ENCODE results near the gene GDPD3.

Gene GDPD3

DNA sequence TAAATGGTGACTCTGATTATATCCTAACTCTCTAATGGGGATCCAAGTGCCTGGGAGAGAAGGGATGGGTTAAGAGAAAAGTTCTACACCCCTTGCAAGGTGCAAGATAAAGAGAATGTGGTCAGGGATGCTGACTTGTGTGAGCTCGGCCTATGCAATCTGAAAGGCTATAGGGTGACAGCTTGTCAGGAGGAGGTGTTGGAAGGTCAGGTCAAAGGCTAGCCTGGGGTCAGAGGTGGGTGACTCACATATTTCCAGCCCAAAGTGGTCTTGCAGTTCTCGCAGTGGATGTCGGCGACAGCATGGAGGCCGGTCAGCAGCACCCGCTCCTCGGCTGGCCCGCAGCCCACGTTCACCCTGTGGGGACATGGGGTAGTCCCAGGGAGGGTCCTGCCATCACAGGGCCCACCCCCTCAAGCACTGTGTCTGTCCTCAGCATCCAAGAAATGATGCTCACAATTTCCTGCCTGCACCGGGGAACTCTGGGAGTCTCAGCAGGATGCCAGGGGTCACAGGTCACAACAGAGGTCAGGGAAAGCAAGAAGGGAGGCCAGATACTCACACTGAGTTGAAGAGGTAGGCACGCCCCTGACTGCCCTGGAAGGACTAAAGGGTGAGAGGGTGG lies 18.7 kb downstream of the GDPD3 start:
- Histone ChIP-seq H3K27me3 (ENCODE audit: control insufficient read depth, insufficient read depth, low read length) (no peaks in the 10 kb centered on the region), H3K4me2 (ENCODE audit: low read length) (peak overlapping the region; percentile 98), H3K9ac (no peak overlapping the region), H3K4me1 (peaks cover 17% of the 10 kb centered on the region), H3K4me3 (ENCODE audit: low read depth, low read length) (peak overlapping the region; percentile 81), H3K9me3 (ENCODE audit: control insufficient read depth, low read length) (no peaks in the 10 kb centered on the region), H3K79me2 (peaks cover 4% of the 10 kb centered on the region), H3K36me3 (ENCODE audit: control insufficient read depth, insufficient read depth, low read length) (no peaks in the 10 kb centered on the region), H2AFZ (no peak overlapping the region), H3K27ac (peak overlapping the region; percentile 57)
- TF ChIP-seq, protein P1, sequence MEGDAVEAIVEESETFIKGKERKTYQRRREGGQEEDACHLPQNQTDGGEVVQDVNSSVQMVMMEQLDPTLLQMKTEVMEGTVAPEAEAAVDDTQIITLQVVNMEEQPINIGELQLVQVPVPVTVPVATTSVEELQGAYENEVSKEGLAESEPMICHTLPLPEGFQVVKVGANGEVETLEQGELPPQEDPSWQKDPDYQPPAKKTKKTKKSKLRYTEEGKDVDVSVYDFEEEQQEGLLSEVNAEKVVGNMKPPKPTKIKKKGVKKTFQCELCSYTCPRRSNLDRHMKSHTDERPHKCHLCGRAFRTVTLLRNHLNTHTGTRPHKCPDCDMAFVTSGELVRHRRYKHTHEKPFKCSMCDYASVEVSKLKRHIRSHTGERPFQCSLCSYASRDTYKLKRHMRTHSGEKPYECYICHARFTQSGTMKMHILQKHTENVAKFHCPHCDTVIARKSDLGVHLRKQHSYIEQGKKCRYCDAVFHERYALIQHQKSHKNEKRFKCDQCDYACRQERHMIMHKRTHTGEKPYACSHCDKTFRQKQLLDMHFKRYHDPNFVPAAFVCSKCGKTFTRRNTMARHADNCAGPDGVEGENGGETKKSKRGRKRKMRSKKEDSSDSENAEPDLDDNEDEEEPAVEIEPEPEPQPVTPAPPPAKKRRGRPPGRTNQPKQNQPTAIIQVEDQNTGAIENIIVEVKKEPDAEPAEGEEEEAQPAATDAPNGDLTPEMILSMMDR (IDR thresholded peaks at IDR 0.05): no peak

DNA sequence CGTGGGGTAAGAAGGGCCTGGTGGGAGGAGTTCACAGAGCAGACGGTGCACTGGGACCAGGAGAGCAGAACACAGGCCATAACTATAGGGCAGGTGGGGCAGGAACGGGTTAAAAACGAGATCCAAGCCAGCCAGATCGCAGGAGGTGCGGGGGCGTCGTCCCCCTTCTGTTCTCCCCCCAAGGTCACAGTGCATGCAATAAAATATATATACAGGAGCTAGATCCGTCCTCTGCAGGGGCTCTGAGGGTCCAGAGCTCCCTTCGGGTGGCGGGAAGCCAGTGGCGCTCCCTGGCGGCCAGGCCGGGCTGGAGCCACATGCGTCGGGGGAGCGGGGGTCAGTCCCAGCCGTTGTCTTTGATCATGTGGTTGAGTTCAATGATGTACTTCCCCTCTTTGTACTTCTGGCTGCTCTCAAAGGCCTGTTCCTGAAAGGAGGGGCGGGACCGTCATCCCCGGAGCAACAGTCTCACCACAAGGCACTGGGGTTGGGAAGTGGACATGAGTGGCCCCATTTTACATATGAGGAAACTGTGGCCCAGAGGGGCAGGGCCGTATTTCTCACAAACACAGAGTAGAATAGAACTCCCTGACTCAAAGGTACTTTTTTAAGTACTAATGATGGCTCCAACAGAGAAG lies 20.8 kb downstream of the GDPD3 start:
- Histone ChIP-seq H3K4me1 (peaks cover 17% of the 10 kb centered on the region), H3K36me3 (ENCODE audit: control insufficient read depth, insufficient read depth, low read length) (no peaks in the 10 kb centered on the region), H3K27ac (peak overlapping the region; percentile 52), H3K27me3 (ENCODE audit: control insufficient read depth, insufficient read depth, low read length) (no peaks in the 10 kb centered on the region), H3K4me3 (ENCODE audit: low read depth, low read length) (peak overlapping the region; percentile 59), H3K9me3 (ENCODE audit: control insufficient read depth, low read length) (no peaks in the 10 kb centered on the region), H3K4me2 (ENCODE audit: low read length) (peak overlapping the region; percentile 64), H3K9ac (no peak overlapping the region), H3K79me2 (peaks cover 4% of the 10 kb centered on the region), H2AFZ (peak overlapping the region; percentile 98)
- TF ChIP-seq, protein P1 (IDR thresholded peaks at IDR 0.05): peak; percentile 23

DNA sequence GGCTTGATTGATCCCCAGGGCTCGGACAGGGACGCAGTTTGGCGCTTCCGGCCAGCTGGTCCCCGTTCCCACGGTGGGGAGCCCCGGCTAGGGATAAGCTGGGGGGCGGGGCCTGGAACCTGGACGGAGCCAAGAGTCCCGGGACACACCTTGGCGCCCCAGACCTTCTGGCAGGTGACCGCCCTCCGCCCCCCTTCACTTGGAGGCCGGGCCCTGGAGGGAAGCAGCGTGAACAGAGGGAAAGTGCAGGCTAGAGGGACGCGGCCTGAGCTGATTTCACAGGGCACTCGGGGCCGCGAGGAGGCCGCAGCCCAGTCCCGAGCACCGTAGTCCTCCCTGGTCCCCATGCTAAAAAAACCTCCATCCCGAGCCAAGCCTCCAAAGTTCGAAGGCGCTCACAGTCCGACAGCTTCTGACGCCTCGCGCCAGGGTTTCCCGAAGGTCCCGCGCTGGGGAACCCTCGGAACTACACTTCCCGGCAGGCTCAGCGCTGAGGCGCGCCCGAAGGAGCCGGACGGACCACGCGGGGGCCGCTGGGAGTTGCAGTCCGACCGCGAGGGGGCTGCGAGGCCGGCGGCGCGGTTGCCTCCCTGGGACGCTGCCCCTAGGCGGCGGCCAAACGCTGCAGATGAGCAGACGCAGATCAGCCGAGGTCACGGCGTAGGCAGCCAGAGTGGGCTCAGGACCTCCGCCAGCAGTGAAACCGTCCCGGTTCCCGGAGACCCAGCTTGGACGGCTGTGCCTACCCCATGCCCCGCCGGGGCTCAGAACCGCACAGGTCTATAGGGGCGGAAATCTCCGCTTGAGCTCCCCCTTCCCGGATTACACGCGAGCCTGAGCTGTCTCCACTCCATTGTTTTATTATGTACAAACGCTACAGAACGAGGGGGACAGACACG lies 21.6 kb downstream of the GDPD3 start, which contains the start of gene TBX6:
Gene TBX6, minus strand, starts transcription at position 451 of the 899 bp plus-strand sequence. CDS start 731 bp downstream, outside the sequence.
- peak within 1 kb of the TSS; percentile 96 for H3K4me2 ChIP-seq (ENCODE audit: low read length)
- peaks cover 4% of the 10 kb centered on the region for H3K79me2 ChIP-seq
- no peaks in the 10 kb centered on the region for H3K27me3 ChIP-seq (ENCODE audit: control insufficient read depth, insufficient read depth, low read length)
- no peaks in the 10 kb centered on the region for H3K9me3 ChIP-seq (ENCODE audit: control insufficient read depth, low read length)
- no peak within 1 kb of the TSS for H3K9ac ChIP-seq
- H2AFZ ChIP-seq: peak within 1 kb of the TSS; percentile 98
- H3K27ac ChIP-seq: peak within 1 kb of the TSS; percentile 52
- TF ChIP-seq, protein P1 (IDR thresholded peaks at IDR 0.05): peak; percentile 91
- H3K4me3 ChIP-seq (ENCODE audit: low read depth, low read length): peak within 1 kb of the TSS; percentile 59
- H3K4me1 ChIP-seq: peaks cover 17% of the 10 kb centered on the region
- no peaks in the 10 kb centered on the region for H3K36me3 ChIP-seq (ENCODE audit: control insufficient read depth, insufficient read depth, low read length)

DNA sequence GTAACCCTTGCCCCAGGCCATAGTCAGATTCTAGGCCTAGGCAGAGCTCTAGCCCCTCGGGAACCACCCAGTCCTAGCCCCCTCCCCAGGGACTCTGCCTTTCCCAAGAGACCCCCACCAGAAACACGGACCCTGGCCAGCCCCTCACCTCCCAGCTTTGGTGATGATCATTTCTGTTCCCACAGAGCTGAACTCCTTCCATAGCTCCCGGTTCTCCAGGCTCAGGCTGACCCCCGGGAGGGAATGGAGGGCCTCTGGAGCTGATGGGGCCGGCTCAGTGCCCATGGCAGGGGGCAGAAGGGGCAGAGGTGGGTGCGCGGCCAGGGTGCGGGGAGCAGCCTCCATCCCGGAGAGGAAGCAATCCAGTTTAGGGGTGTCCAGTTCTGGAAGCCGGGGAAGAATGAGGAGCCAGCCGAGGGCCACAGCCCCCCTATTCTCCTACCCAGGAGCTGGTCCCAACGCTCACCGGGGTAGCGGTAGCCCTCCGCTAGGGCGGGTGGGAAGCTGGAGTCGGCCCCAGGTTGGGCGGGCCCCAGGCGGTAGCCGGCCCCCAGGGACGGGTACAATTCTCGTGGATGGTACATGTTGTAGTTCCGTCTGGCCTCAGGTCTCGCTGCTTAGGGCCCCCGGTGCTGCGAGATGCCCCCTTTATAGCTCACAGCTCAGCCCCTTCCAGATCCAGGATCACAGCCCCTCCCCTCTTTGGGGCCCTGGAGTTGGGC lies 22.6 kb downstream of the GDPD3 start:
- H3K9me3 ChIP-seq (ENCODE audit: control insufficient read depth, low read length): no peaks in the 10 kb centered on the region
- peaks cover 17% of the 10 kb centered on the region for H3K4me1 ChIP-seq
- peak overlapping the region; percentile 98 for H2AFZ ChIP-seq
- H3K4me2 ChIP-seq (ENCODE audit: low read length): no peak overlapping the region
- peaks cover 4% of the 10 kb centered on the region for H3K79me2 ChIP-seq
- TF ChIP-seq, protein P1 (IDR thresholded peaks at IDR 0.05): no peak
- no peak overlapping the region for H3K9ac ChIP-seq
- no peaks in the 10 kb centered on the region for H3K27me3 ChIP-seq (ENCODE audit: control insufficient read depth, insufficient read depth, low read length)
- H3K27ac ChIP-seq: no peak overlapping the region
- no peaks in the 10 kb centered on the region for H3K36me3 ChIP-seq (ENCODE audit: control insufficient read depth, insufficient read depth, low read length)
- H3K4me3 ChIP-seq (ENCODE audit: low read depth, low read length): no peak overlapping the region

All from parathyroid adenoma (tissue), 2 donors.